ENCODE results near the gene CYP26B1.

CYP26B1 gene

DNA sequence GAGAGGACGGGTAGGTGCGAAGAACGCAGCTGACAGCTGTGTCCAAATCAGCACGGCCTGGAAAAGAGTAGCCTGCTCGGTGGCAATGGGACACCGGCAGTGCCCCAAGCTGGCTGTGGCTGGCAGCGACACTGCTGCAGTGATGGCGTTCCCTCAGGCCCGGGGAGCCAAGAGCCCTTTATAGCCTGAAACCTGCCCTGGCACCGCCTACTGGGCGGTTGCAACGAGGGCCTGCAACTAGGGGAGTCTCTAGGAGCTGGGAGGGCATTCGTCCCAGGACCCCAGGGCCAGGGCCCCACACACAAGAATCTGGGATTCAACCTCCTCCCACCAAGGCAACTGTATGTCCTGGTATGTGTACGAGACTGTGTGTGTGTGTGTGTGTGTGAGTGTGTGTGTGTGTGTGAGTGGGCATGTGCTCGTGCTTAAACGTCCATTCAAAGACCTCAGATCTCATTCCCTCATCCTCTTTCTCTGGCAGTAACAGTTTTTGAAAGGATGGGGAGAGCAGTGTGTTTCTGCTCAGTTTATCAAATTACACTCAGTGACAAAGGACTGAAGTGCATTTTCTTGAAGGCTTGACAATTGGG is 6.8 kb upstream of the CYP26B1 start:
- DNase-seq, result no peak

DNA sequence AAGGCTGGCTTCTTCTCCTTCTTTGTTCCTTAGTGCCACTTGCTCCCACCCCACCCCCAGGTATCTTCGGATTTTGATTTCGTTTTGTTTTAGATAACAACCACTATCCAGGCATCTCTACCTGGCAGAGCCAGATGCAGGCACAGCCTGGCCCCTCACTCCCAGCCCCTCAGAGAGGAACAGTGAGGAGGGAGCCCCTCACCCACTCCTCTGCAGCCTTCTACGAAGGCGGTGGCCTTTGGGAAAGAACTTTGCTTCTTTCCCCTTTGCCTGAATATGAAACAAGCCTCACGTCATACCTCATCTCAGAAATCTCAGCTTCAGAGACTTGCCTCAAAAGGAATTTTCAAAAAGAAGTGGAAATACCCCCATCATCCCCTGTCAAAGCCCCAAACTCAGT is 6.3 kb upstream of the CYP26B1 start:
- DNase-seq, result no peak

DNA sequence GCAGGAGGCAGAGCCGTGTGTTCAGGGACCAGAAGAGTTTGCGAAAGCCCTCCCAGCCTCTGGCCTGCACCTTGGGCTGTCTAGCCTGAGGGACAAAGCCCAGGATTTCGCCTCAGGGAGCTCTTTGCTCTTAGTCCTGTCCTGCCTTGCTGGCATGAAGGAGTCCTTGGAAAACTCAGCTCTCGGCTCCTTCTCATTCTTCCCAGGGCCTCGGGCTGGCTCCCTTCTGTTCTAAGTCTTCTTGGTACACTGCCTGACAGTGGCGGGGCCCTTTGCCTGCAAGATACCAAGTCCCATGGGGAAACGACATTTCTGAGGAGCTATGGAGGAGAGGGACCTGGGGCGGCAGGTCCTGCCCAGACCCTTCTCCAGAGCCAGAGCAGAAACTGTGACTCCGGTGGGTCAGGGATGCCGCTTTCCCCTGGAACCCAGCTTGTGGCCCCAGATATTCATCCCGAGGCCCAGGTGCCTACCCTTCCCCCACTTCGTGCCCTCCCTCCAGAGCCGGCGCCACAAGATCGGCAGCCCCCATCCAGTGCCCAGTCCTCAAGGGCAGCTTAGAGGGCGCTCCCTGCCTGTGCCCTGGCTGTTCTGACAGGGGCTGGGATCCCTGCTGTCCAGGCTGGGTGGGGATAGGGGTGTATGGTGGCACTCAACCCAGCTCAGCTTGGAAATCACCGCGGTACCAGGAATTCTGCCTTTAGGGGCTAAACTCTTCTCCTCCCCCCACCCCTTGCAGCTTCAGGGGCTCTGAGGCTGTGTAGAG is 5.5 kb upstream of the CYP26B1 start:
- DNase-seq, result no peak

DNA sequence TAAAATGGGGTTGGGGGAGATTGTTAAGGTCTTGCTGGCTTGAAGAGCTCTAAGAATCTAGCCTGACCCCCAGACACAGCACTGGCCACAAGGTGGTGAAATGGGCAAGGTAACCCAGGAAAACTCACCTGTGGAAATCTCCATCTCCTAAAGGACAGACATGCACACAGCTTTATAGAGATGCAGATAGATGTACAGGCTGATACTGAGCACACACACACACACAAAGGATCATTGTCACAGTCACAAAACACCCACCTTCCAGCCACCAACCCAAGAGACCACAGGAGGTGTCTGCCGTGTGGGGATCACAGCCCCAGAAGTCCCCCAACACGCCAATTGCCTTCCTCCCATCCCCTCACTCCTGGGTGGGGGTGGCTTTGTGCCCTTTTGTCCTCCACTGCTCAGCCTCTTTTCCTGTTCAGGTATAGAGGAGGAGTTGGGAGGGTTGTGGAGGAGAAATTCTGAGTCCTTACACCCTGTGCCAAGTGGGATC is 3.2 kb upstream of the CYP26B1 start:
- DNase-seq, result no peak

GRCh38 chr2:72150157-72150860 is 2.6 kb upstream of the CYP26B1 start:
- DNase-seq, result peak; percentile 18

DNA sequence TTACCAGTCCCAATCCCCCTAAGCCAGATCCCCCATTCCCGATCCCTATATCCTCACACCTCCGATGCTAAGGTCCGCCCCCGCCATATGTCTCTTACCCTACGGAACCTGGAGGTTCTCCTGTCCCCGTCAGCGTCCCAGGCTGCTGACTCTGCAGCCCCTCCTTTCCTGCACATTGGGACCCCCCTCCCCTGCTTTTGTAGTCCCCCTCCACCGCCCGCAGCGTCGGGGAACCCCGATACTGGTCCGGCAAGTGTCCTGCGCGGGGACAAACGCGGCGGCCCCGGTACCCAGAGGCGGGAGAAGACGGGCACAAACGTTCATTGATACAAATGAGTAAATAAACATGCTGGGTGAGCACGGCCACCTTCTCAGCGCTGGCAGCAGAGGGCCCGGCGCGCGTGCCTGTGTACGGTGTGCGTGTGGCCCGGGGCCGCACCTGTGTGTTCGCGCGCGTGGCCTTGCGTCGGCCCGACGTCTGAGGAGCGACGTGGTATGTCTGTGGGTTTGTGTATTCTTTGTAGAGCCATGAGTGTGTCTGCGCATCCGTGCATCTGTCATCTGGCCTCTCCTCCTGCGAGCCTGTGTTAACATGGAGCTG is 2.0 kb upstream of the CYP26B1 start:
- no peak for DNase-seq

DNA sequence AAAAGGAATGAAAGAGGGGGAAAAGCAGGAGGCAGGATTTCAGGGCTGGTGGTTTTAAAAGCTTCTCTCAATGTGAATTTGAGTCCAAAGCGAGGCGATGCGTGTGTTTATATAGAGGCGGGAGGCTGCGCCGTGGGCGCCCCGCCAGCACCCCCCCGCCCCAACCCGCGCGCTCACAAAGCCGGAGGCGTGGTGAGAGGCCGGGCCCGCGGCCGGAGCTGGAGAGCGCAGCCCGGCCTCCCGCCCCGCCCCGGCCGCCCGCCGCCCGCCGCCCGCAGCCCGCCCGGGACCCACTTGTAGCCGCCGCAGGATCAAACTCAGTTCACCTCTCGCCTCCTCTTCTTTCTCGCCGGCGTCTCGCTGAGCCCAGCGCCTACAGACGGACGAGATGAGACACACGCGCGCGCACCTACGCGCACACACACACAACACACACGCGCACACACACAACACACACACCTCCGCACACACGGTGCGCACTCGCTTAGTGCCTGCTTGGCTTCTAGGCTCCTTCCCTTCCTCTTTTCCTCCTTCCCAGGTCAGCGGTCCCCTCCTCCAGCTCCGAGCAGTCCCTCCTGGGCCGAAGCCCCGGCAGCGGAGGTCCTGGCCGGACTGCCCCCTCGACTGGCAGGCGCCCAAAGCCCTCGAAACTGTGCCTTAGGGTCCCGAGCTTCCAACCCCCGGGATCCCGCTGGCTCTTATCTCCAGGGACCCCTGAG is 1.3 kb upstream of the CYP26B1 start:
- DNase-seq, result no peak

DNA sequence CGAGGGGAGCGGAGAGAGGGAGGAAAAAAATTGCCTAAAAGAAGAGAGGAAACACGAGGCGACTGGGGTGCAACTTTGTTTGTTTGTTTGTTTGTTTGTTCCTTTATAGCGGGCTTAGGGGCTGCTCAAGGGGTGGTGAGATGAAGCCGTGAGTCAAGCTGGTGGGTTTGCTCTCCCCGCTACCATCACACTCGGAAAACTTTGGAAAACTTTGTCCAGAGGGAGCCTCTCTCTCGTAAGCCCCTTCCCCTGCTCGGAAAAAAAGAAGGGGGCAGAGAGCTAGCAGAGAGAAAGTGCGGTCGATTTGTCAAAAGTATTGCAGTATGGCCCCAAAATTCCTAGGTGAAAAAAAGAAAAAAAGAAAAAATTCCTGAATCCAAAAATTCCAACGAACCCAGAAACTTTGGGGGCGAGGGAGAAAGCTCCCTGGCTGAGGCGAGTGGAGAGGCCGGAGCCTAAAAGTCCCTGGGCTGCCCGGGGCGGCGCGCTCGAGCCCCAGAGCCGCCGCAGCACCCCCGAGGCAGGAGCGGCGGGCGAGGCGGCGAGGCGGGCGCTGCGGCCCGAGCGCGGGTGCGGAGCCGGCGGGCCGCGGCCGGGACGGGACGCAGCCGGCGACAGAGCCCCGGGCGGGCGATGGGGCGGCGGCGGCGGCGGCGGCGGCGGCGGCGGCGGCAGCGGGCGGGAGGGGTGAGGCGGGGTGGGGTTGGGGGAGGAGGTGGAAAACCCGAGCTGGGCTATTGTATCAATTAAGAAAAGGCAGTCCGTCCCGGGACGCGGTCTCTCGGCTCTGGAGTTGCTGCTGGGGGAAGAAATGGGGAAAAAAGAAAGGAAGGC is 558 bp upstream of the CYP26B1 start:
- no peak for DNase-seq

- no peak for DNase-seq
These were observed 1.0 kb downstream of the CYP26B1 start for GRCh38 chr2:72146347-72147302.

- DNase-seq, result no peak
These were observed 1.9 kb downstream of the CYP26B1 start for GRCh38 chr2:72145658-72146329.

DNA sequence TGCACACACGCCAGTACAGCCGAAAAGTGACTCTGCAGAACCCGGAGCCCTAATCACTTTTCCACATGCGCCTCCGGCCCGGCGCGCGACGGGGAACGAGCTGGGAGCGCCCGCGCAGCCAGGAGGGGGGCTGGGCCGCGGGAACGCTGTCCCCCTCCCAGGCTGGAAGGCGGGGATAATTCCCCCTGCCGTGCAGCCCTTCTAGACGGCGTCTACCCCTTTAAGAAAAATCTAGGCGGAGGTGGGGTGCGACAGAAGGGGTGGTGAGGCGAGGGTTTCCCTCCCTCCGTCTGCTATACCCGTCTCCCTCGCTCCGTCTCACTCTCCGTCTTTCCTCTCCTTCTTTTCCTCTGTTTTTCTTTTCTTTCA is 2.4 kb downstream of the CYP26B1 start:
- no peak for DNase-seq

GRCh38 chr2:72144632-72145288 is 2.9 kb downstream of the CYP26B1 start:
- DNase-seq, result no peak

- no peak for DNase-seq
These were observed 3.4 kb downstream of the CYP26B1 start for GRCh38 chr2:72144274-72144631.

DNA sequence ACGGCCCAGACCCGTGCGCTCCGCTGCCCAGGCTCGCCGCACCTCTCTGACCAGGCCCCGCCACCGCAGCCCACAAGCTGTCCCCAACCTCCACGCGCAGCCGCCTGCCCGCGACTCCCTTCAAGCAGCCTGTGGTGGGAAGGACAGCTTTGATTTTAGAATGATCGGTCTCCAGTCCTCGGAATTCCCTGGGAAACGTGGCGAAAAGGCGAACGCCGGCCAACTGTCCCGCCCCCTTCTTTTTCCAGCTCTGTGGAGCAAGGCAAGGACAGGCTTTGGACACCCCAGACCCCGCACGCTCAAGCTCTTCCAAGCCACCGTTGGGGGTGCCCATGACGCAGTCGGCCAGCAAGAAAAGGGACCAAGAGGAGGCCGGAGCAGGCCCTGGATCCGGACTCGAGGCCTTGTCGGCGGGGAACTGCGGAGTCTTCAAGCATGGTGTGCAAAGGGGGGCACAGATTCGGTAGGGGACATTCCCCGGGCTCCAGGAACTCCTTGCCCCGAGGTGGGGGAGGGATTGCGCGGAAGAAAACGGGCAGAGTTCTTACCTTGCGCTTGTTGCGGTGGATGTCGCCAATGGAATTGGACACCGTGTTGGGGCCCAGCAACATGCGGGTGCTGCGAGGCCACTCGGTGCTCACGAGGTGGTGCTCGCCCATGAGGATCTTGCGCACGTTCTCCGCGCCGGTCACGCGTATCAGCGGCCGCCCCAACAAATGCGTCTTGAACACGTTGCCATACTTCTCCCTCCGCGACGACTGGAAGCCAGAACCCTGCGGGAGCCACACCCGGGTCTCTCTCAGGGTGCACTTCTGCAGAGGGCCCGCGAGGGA is 4.0 kb downstream of the CYP26B1 start:
- no peak for DNase-seq

GRCh38 chr2:72142570-72143440 is 4.9 kb downstream of the CYP26B1 start:
- no peak for DNase-seq

DNA sequence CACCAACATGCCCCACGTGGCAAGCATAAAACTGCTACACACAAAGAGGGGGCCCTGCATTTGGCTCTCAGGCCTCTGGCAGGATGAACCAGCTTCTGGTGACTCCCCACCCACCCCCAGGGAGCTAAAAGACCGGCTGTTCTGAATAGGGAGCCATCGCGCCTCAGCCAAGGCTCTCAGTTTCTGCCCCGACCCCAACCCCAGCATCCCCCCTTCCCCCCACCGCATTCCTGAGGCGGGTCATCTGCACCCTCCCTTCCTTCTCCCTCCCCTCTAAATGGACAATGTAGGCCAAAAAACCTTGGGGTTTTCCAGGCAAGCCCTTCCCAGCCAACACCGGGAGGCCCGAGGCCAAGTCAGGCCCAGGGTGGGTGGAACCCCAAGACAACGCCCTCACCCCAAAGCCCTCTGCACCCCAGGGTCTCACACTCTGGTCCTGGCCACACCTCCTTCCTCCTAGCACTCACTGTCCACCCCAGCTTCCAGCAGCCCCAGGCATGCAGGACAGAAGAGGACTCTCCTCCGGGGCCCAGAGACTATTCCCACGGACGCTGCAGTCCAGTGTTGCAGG is 5.7 kb downstream of the CYP26B1 start:
- no peak for DNase-seq

GRCh38 chr2:72141032-72141645 is 6.5 kb downstream of the CYP26B1 start:
- DNase-seq, result no peak
